ENCODE data around the gene ITGB2. TPM values are rescaled to one million over a fixed set of nuclear protein-coding genes. Genes with fewer than 3 reads are reported as not detected.

ITGB2 gene
- polyA plus RNA-seq, 3 donors, result 8.8 to 13.0 (median 10.5) TPM

GRCh38 chr21:44893948-44894656 lies 26.6 kb downstream of the ITGB2 start:
- no peak for DNase-seq (ENCODE audit: extremely low read depth in 1 of 11, low read depth in 9 of 11, low spot score in 4 of 11)

- DNase-seq (ENCODE audit: extremely low read depth in 1 of 11, low read depth in 9 of 11, low spot score in 4 of 11), result no peak
Observed at GRCh38 chr21:44893278-44893556, 27.5 kb downstream of the ITGB2 start.

- peak in 1 of 11 donors; percentile 30 for DNase-seq (ENCODE audit: extremely low read depth in 1 of 11, low read depth in 9 of 11, low spot score in 4 of 11)
Observed at GRCh38 chr21:44892536-44893277, 28.0 kb downstream of the ITGB2 start.

- no peak for DNase-seq (ENCODE audit: extremely low read depth in 1 of 11, low read depth in 9 of 11, low spot score in 4 of 11)
Observed at GRCh38 chr21:44892095-44892494, 28.6 kb downstream of the ITGB2 start.

GRCh38 chr21:44891631-44892031 lies 29.1 kb downstream of the ITGB2 start:
- DNase-seq (ENCODE audit: extremely low read depth in 1 of 11, low read depth in 9 of 11, low spot score in 4 of 11), result no peak

- no peak for DNase-seq (ENCODE audit: extremely low read depth in 1 of 11, low read depth in 9 of 11, low spot score in 4 of 11)
Observed at GRCh38 chr21:44890961-44891541, 29.6 kb downstream of the ITGB2 start.

GRCh38 chr21:44890338-44890931 lies 30.3 kb downstream of the ITGB2 start:
- DNase-seq (ENCODE audit: extremely low read depth in 1 of 11, low read depth in 9 of 11, low spot score in 4 of 11), result no peak

- DNase-seq (ENCODE audit: extremely low read depth in 1 of 11, low read depth in 9 of 11, low spot score in 4 of 11), result no peak
Observed at GRCh38 chr21:44889625-44890337, 30.9 kb downstream of the ITGB2 start.

GRCh38 chr21:44888581-44889550 lies 31.8 kb downstream of the ITGB2 start:
- no peak for DNase-seq (ENCODE audit: extremely low read depth in 1 of 11, low read depth in 9 of 11, low spot score in 4 of 11)

GRCh38 chr21:44887807-44888580 lies 32.7 kb downstream of the ITGB2 start:
- DNase-seq (ENCODE audit: extremely low read depth in 1 of 11, low read depth in 9 of 11, low spot score in 4 of 11), result no peak

GRCh38 chr21:44887126-44887806 lies 33.4 kb downstream of the ITGB2 start:
- no peak for DNase-seq (ENCODE audit: extremely low read depth in 1 of 11, low read depth in 9 of 11, low spot score in 4 of 11)

GRCh38 chr21:44886113-44887075 lies 34.3 kb downstream of the ITGB2 start:
- DNase-seq (ENCODE audit: extremely low read depth in 1 of 11, low read depth in 9 of 11, low spot score in 4 of 11), result no peak

- no peak for DNase-seq (ENCODE audit: extremely low read depth in 1 of 11, low read depth in 9 of 11, low spot score in 4 of 11)
Observed at GRCh38 chr21:44885615-44886014, 35.1 kb downstream of the ITGB2 start.

GRCh38 chr21:44884097-44884496 lies 36.6 kb downstream of the ITGB2 start:
- DNase-seq (ENCODE audit: extremely low read depth in 1 of 11, low read depth in 9 of 11, low spot score in 4 of 11), result no peak

- no peak for DNase-seq (ENCODE audit: extremely low read depth in 1 of 11, low read depth in 9 of 11, low spot score in 4 of 11)
Observed at GRCh38 chr21:44883250-44883649, 37.4 kb downstream of the ITGB2 start.
